GM12873 (cell line): ENCODE data around the gene ZNF423.

Source experiments
- CTCF ChIP-seq: IDR thresholded peaks from 2 replicates; pipeline ENCODE4 v1.5.1; 2012; ENCODE audit warnings: low read depth, mild to moderate bottlenecking, moderate library complexity, low read length, control low read depth; ENCODE audit not compliant: insufficient read depth; ENCODE audit errors: missing control alignments

ZNF423 gene

GRCh38 chr16:49745311-49745747 is 110.6 kb downstream of the ZNF423 start:
- no peak for TF ChIP-seq CTCF

DNA sequence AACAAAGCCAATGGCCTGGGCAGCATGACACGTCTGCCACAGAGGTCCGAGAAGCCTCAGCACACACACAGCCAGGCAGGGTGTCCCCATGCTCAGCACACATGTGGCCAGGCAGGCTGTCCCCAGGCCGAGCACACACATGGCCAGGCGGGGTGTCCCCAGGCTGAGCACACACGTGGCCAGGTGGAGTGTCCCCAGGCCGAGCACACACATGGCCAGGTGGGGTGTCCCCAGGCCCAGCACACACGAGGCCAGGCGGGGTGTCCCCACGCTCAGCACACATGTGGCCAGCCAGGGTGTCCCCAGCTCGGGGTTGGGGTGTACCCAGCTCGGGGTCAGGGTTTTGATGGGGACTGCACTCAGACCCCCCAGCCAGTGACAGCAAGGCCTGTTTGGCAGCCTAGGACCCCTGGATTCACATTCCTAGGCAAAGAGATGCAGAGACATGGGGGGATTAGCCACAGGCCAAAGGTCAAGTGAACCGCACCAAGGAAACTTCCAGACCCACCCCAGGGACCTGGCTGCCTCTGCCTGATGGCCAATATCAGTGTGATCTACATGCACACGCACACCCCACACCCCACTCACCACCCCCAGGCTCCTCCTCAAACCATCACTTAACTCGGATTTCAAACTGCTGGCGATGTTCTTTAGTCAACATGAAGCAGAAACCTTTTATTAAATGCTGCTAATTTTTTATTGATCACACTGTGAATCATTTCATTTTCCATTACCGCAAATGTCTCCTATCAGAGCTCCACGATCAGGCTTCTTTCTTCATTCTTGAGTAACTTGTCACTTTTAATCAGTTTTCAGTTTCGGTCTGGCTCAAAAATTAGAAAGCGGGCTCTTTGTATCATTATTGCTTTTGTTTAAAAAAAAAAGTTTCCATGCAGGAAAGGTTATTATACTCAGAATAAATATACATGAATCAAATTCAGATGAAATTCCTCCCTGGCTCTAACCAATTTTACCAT is 111.4 kb downstream of the ZNF423 start:
- no peak for TF ChIP-seq CTCF

GRCh38 chr16:49743658-49744057 is 112.3 kb downstream of the ZNF423 start:
- TF ChIP-seq CTCF, result no peak

- no peak for TF ChIP-seq CTCF
Observed at GRCh38 chr16:49743203-49743464, 112.8 kb downstream of the ZNF423 start.

DNA sequence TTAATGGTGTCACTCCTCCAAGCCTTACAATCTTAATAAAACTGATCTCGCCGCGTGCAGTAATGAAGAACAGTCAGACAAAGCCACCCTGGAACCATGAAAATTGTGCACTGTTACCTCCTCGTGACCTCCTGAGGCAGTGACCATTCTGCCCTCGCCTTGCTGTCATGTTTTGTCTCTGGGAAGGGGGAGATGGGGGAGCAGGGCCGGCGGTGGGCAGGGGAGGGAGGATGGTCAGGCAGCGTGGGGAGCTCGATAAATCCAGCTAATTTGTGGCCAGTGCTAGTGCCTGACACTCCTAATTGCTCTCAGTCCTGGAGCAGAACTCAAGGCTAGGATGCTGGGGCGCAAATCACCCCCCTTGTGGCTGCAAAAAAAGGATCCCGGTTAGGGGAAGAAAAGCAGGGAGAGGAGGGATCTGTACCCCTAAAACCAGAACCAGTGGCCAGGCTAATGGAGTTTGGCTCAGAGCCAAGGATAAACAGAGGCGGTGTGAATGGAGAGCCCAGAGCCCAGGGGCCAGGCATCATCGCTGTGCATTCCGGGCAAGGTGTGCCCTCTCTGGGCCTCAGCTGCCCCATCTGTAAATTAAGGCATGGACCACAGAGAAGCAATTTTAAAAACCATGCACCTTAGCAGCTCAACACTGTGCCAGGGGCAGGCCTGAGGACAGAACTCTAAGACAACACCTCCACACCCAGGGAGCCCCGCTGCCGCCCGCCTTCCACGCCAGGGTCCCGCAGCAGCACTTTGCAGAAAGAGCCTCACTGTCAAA is 113.3 kb downstream of the ZNF423 start:
- TF ChIP-seq CTCF, result no peak

DNA sequence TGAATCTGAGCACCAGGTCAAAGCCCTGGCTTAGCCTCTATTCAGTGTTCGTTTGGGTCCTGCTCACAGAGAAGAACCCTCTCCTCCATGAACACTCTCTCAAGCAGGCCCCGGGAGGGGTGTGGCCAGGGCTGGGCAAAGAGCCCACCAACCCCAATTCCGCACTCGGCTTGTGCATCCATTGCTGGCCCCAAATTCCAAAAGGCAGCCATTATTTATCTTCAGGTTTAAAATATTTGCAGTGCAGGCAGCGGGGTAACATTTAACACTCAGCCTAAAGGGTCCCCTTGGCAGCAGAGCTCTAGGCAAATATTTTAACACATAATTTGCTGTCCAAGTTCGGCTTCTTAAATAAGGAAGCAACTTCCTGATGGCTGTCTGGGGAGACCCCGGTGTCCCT is 115.7 kb downstream of the ZNF423 start:
- TF ChIP-seq CTCF, result no peak

DNA sequence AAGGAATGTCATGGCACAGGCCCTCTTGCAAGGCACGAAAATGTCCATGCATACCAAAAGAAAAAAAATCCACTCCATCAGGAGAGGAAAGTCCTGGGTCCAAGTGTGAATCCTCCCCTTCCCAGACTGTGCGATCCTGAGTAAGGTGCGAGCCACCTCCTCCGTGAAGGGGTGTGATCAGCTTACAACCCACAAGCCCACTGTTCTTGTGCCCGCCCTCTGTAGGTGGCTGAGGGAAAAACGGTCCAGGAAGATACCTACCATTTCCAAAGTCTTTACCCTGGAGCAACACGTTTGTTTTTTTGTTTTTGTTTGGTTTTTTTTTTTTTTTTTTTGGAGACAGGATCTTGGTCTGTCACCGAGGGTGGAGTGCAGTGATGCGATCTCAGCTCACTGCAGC is 116.5 kb downstream of the ZNF423 start:
- TF ChIP-seq CTCF, result no peak
